22Rv1 (cell line): Measurements from ENCODE around the gene TM9SF4.

Source experiments
- CTCF ChIP-seq: fragments of 450-650 bp; IDR thresholded peaks from 2 replicates; pipeline ENCODE4 v1.5.1; 2017; ENCODE audit warnings: mild to moderate bottlenecking
- ZFX ChIP-seq: fragments of 450-650 bp; IDR thresholded peaks from 2 replicates; pipeline ENCODE4 v1.6.1; 2017; ENCODE audit warnings: antibody characterized with exemption, borderline replicate concordance

- no peak for TF ChIP-seq CTCF
- no peak for TF ChIP-seq ZFX
Measured at GRCh38 chr20:32075534-32075933, 34.0 kb upstream of the TM9SF4 start.
